HL-60 (cell line): Measurements from ENCODE around the gene CNTN2.

ENCODE experiments used
- DNase-seq, 2 experiments: peaks; one replicate each; pipeline ENCODE4 v3.0.0-alpha.2; 2010 to 2020; ENCODE audit warnings: low read depth in 1 of 2, low spot score in 1 of 2
- H3K27ac ChIP-seq: fragments of 250-450 bp; sonication (Bioruptor Pico); replicated peaks from 2 replicates; pipeline ENCODE4 v1.5.1; 2020; ENCODE audit warnings: mild to moderate bottlenecking, moderate library complexity
- H3K27me3 ChIP-seq: fragments of 250-450 bp; sonication (Bioruptor Pico); 2 replicates; pipeline ENCODE4 v1.5.1; 2021; ENCODE audit warnings: mild to moderate bottlenecking, moderate library complexity; ENCODE audit not compliant: insufficient read depth, poor library complexity, severe bottlenecking
- H3K4me3 ChIP-seq: replicated peaks from 2 replicates; pipeline ENCODE4 v1.5.1; 2011; ENCODE audit warnings: mild to moderate bottlenecking, control low read depth, low read length; ENCODE audit not compliant: insufficient read depth
- CTCF ChIP-seq: IDR thresholded peaks from one replicate; pipeline ENCODE4 v1.5.1; 2011; ENCODE audit warnings: low read length, control low read depth, inconsistent platforms; ENCODE audit not compliant: insufficient read depth
- GABPA ChIP-seq: IDR thresholded peaks from 2 replicates; pipeline ENCODE4 v1.6.1; 2012; ENCODE audit warnings: low read depth
- POLR2AphosphoS5 ChIP-seq: IDR thresholded peaks from 2 replicates; pipeline ENCODE4 v1.6.1; 2012; ENCODE audit warnings: low read depth
- REST ChIP-seq: IDR thresholded peaks from 2 replicates; pipeline ENCODE4 v1.6.1; 2012; ENCODE audit warnings: low read depth; ENCODE audit not compliant: insufficient replicate concordance
- SPI1 ChIP-seq: IDR thresholded peaks from 2 replicates; pipeline ENCODE4 v1.6.1; 2012; ENCODE audit warnings: low read depth, mild to moderate bottlenecking, borderline replicate concordance

The CNTN2 gene

GRCh38 chr1:205077158-205077933 lies 34.3 kb downstream of the CNTN2 start:
- no peak overlapping the region for H3K27ac ChIP-seq
- H3K27me3 ChIP-seq: no peaks in the 10 kb centered on the region
- TF ChIP-seq POLR2AphosphoS5 (no peak), SPI1 (no peak), GABPA (no peak), CTCF (no peak), REST (no peak)
- no peak for DNase-seq
- no peak overlapping the region for H3K4me3 ChIP-seq

- TF ChIP-seq REST: no peak
- TF ChIP-seq POLR2AphosphoS5: no peak
- no peak for TF ChIP-seq GABPA
- TF ChIP-seq CTCF: no peak
- TF ChIP-seq SPI1: no peak
- Histone ChIP-seq H3K4me3 (no peak overlapping the region), H3K27ac (no peak overlapping the region), H3K27me3 (no peaks in the 10 kb centered on the region)
- no peak for DNase-seq
Measured at GRCh38 chr1:205077934-205078311, 34.9 kb downstream of the CNTN2 start.

- no peak overlapping the region for H3K4me3 ChIP-seq
- no peak for DNase-seq
- TF ChIP-seq POLR2AphosphoS5 (no peak), CTCF (no peak), GABPA (no peak), SPI1 (no peak), REST (no peak)
- H3K27ac ChIP-seq: no peak overlapping the region
- no peaks in the 10 kb centered on the region for H3K27me3 ChIP-seq
Measured at GRCh38 chr1:205082431-205082830, 39.4 kb downstream of the CNTN2 start.
